Vagina (tissue), 2 donors: ENCODE results near the gene KITLG. TPM values are rescaled to one million over a fixed set of nuclear protein-coding genes. Genes with fewer than 3 reads are reported as not detected.
"Not testable (repeated sequence)": the region's sequence is repeated elsewhere in the genome, so short reads cannot be mapped to it uniquely, and the experiment has no call there.

ENCODE experiments used
- DNase-seq, 2 donors: peaks; one replicate each; pipeline ENCODE4 v3.0.0-alpha.2; 2017; ENCODE audit errors: extremely low spot score in 2 of 2
- H3K27ac ChIP-seq: fragments of 200-600 bp; sonication (generic); one replicate; pipeline ENCODE4 v1.5.1; 2019
- H3K27me3 ChIP-seq: fragments of 200-600 bp; sonication (generic); one replicate; pipeline ENCODE4 v1.5.1; 2019
- H3K36me3 ChIP-seq, 2 donors: fragments of 200-600 bp; sonication (generic); one replicate each; pipeline ENCODE4 v1.5.1; 2017 to 2019
- H3K4me1 ChIP-seq: fragments of 200-600 bp; sonication (generic); one replicate; pipeline ENCODE4 v1.5.1; 2019
- H3K4me3 ChIP-seq, 2 donors: fragments of 200-600 bp; sonication (generic); 1 replicate in 1 of 2; 2 replicates in 1 of 2; pipeline ENCODE4 v1.5.1; 2016 to 2019
- H3K9me3 ChIP-seq: fragments of 200-600 bp; sonication (generic); one replicate; pipeline ENCODE4 v1.5.1; 2019
- POLR2A ChIP-seq, 2 donors: fragments of 450-650 bp; IDR thresholded peaks; one replicate each; pipeline ENCODE4 v1.6.1; 2017; ENCODE audit warnings: antibody characterized with exemption in 2 of 2, mild to moderate bottlenecking in 2 of 2, moderate library complexity in 2 of 2
- POLR2AphosphoS5 ChIP-seq, 2 donors: sonication (generic); formaldehyde crosslinking; IDR thresholded peaks; one replicate each; pipeline ENCODE4 v1.9.0; 2017; ENCODE audit warnings: antibody characterized with exemption in 2 of 2, mild to moderate bottlenecking in 2 of 2, low read depth in 1 of 2; ENCODE audit not compliant: insufficient read depth in 1 of 2
- intact Hi-C: fragments of 100-400 bp; cut with DNase I; formaldehyde crosslinking; loops from one replicate; pipeline ENCODE4 v1.15.1; 2023
- total RNA-seq: library from RNA; depleted of rRNA; stranded (reverse); fragments of >200 nt; gene quantifications from one replicate; pipeline ENCODE4 v1.2.3, GENCODE V29; 2016
- TF ChIP-seq, protein P1 (sequence below), 3 experiments: fragments of 450-650 bp in 2 of 3; fragments of 200-600 bp in 1 of 3; sonication (generic) in 1 of 3; IDR thresholded peaks; one replicate each; pipeline ENCODE4 v1.5.1; 2017 to 2019; ENCODE audit warnings: antibody characterized with exemption in 3 of 3, mild to moderate bottlenecking in 2 of 3, moderate library complexity in 2 of 3

The KITLG gene
- total RNA-seq, 1 donor from 2014 or later: 20.4 TPM

DNA sequence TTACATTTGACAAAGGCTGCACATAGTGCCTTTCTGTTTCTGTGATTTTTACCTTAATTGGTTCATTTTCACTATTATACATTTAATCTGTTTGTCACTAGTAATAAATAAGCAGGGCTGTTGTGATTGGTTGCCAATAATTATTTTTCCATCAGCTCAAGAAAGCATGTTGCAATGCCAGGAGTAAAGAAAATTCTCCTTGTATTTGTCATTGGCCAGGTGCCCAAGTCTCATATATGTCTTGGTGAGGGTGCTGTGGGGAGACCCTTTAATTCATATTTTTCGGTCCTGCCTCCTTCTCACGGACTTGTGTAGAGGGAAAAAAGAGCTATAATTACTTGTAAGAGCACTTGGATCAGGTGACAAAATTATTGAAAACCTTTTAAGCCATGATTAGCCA is 108.0 kb downstream of the KITLG start:
- intact Hi-C loops: no loop called here
- Histone ChIP-seq H3K4me3 (no peak overlapping the region), H3K9me3 (no peaks in the 10 kb centered on the region), H3K36me3 (no peaks in the 10 kb centered on the region), H3K27ac (no peak overlapping the region), H3K27me3 (no peaks in the 10 kb centered on the region), H3K4me1 (peaks cover 15% of the 10 kb centered on the region)
- DNase-seq: no peak
- no peak for TF ChIP-seq POLR2A (IDR thresholded peaks at IDR 0.05)
- TF ChIP-seq, protein P1, sequence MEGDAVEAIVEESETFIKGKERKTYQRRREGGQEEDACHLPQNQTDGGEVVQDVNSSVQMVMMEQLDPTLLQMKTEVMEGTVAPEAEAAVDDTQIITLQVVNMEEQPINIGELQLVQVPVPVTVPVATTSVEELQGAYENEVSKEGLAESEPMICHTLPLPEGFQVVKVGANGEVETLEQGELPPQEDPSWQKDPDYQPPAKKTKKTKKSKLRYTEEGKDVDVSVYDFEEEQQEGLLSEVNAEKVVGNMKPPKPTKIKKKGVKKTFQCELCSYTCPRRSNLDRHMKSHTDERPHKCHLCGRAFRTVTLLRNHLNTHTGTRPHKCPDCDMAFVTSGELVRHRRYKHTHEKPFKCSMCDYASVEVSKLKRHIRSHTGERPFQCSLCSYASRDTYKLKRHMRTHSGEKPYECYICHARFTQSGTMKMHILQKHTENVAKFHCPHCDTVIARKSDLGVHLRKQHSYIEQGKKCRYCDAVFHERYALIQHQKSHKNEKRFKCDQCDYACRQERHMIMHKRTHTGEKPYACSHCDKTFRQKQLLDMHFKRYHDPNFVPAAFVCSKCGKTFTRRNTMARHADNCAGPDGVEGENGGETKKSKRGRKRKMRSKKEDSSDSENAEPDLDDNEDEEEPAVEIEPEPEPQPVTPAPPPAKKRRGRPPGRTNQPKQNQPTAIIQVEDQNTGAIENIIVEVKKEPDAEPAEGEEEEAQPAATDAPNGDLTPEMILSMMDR (IDR thresholded peaks at IDR 0.05): no peak
- no peak for TF ChIP-seq POLR2AphosphoS5 (IDR thresholded peaks at IDR 0.05; ENCODE audit: insufficient read depth in 1 of 2, low read depth in 1 of 2)

DNA sequence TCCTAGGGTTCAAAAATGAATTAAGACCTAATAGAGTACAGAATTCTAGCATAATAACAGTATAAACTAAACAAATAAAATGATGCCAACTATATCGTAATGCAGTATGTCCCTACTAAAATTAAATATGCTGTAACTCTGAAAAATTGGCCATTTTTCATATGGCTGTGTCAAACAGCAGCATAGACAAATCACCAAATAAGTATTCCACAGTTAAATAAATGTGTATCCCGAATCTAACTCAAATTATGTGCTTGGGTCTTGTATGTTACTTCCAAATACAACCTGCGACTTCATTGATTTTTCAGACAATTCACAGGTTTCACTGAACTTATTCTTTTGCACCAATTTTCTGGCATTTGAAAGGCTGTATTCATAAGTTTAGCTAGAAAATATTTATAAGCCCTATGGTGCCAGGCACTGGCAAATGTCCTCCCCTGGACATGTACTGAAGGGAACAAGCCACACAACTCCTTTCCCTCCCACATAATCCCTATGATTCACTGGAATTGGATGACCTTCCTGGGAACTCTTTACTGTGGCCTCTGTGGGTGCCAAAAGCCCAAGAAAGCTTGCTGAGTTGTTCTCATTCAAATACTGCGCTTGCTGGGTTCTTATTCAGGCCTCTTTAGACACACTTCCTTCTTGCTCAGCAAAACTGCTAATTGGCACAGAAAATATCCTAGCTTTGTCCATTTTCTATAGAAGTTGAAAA is 108.8 kb downstream of the KITLG start:
- intact Hi-C loops: no loop called here
- no peak for TF ChIP-seq POLR2AphosphoS5 (IDR thresholded peaks at IDR 0.05; ENCODE audit: insufficient read depth in 1 of 2, low read depth in 1 of 2)
- TF ChIP-seq, protein P1 (IDR thresholded peaks at IDR 0.05): no peak
- TF ChIP-seq POLR2A (IDR thresholded peaks at IDR 0.05): no peak
- H3K4me3 ChIP-seq: no peak overlapping the region
- H3K9me3 ChIP-seq: no peaks in the 10 kb centered on the region
- H3K36me3 ChIP-seq: no peaks in the 10 kb centered on the region
- DNase-seq: no peak
- no peak overlapping the region for H3K27ac ChIP-seq
- H3K4me1 ChIP-seq: peaks cover 15% of the 10 kb centered on the region
- H3K27me3 ChIP-seq: no peaks in the 10 kb centered on the region

DNA sequence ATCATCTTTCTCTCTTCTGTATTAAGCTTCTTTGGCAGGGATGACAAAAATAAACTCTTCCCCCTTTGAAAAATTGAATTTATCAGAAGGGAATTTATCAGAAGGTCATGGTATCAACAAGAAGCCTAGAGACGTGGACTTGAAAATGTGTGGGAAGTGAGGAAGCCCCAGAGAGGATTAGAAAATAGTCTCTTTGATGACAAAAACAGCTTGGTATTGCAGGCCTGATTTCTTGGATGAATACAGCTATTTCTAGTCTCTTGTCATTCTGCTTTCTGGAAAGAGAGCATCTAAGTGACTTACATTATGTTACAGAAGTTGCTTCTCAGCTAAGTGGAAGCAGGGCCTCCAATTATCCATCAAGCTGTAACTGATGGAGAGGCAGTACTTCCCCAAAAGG is 111.1 kb downstream of the KITLG start:
- no peaks in the 10 kb centered on the region for H3K27me3 ChIP-seq
- no peak for DNase-seq
- H3K4me1 ChIP-seq: peaks cover 15% of the 10 kb centered on the region
- no peaks in the 10 kb centered on the region for H3K9me3 ChIP-seq
- H3K36me3 ChIP-seq: no peaks in the 10 kb centered on the region
- H3K4me3 ChIP-seq: no peak overlapping the region
- no peak overlapping the region for H3K27ac ChIP-seq
- intact Hi-C loops: no loop called here
- TF ChIP-seq POLR2AphosphoS5 (IDR thresholded peaks at IDR 0.05; ENCODE audit: insufficient read depth in 1 of 2, low read depth in 1 of 2): no peak
- no peak for TF ChIP-seq POLR2A (IDR thresholded peaks at IDR 0.05)
- TF ChIP-seq, protein P1 (IDR thresholded peaks at IDR 0.05): no peak

DNA sequence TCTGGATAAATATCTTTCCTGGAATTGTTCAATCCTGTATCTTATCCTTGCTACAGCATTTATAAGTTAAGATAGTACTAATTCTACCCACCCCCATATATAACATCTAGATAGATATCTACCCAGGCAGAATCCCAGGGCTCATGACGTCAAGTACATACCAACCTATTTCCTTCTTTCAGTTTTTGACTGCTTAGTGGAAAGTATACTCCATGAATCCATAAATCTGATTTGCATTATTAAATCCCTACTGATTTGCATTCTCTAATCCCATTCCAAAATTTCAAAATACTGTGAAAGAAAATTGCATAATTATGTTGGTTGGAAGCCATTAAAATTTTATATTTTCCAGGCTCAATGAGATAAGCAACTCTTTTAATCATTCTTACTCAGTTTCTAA is 111.7 kb downstream of the KITLG start:
- Histone ChIP-seq H3K36me3 (no peaks in the 10 kb centered on the region), H3K4me1 (peaks cover 15% of the 10 kb centered on the region), H3K27ac (no peak overlapping the region), H3K9me3 (no peaks in the 10 kb centered on the region), H3K4me3 (no peak overlapping the region), H3K27me3 (no peaks in the 10 kb centered on the region)
- DNase-seq: no peak
- intact Hi-C loops: no loop called here
- TF ChIP-seq, protein P1 (IDR thresholded peaks at IDR 0.05): no peak
- no peak for TF ChIP-seq POLR2A (IDR thresholded peaks at IDR 0.05)
- TF ChIP-seq POLR2AphosphoS5 (IDR thresholded peaks at IDR 0.05; ENCODE audit: insufficient read depth in 1 of 2, low read depth in 1 of 2): no peak

DNA sequence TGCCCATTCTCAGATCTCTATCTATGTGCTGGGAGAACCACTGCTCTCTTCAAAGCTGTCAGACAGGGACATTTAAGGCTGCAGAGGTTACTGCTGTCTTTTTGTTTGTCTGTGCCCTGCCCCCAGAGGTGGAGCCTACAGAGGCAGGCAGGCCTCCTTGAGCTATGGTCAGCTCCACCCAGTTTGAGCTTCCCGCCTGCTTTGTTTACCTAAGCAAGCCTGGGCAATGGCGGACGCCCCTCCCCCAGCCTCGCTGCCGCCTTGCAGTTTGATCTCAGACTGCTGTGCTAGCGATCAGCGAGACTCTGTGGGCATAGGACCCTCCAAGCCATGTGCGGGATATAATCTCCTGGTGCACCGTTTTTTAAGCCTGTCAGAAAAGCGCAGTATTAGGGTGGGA is 113.6 kb downstream of the KITLG start:
- intact Hi-C loops, H3K4me3 ChIP-seq, DNase-seq, H3K36me3 ChIP-seq, H3K4me1 ChIP-seq, H3K27ac ChIP-seq, H3K9me3 ChIP-seq, H3K27me3 ChIP-seq: not testable (repeated sequence)
